Neural progenitor cell (in vitro differentiated cells): ENCODE measurements around the gene FOXO4.
"Not testable (repeated sequence)": the region's sequence is repeated elsewhere in the genome, so short reads cannot be mapped to it uniquely, and the experiment has no call there.

ENCODE experiments used
- CTCF ChIP-seq: fragments of 200-600 bp; sonication (generic); IDR thresholded peaks from 2 replicates; pipeline ENCODE4 v1.5.1; 2017; ENCODE audit warnings: antibody characterized with exemption, mild to moderate bottlenecking
- EZH2 ChIP-seq: fragments of 200-600 bp; sonication (generic); IDR thresholded peaks from 2 replicates; pipeline ENCODE4 v1.6.1; 2017; ENCODE audit warnings: antibody characterized with exemption, mild to moderate bottlenecking, moderate library complexity

- TF ChIP-seq CTCF, EZH2: not testable (repeated sequence)
Measured at GRCh38 chrX:71047891-71048290, 47.8 kb upstream of the FOXO4 start.
